GM12891 (cell line): ENCODE measurements around the gene TRIP6.

ENCODE experiments used
- POLR2A ChIP-seq: IDR thresholded peaks from 2 replicates; pipeline ENCODE4 v1.6.1; 2011; ENCODE audit warnings: low read depth, low read length, control low read depth
- POLR2AphosphoS5 ChIP-seq: IDR thresholded peaks from 2 replicates; pipeline ENCODE4 v1.6.1; 2011; ENCODE audit warnings: low read depth, low read length, control low read depth
- TAF1 ChIP-seq: IDR thresholded peaks from 2 replicates; pipeline ENCODE4 v1.6.1; 2011; ENCODE audit warnings: low read depth, low read length, control low read depth

- TF ChIP-seq TAF1 = no peak
- no peak for TF ChIP-seq POLR2AphosphoS5
- no peak for TF ChIP-seq POLR2A
These were observed 25.5 kb downstream of the TRIP6 start for GRCh38 chr7:100892364-100893317.
